Hematopoietic multipotent progenitor cell treated with erythropoietin and hydrocortisone succinate and interleukin-3 and kit ligand, for 4 days (in vitro differentiated cells): ENCODE measurements around the gene TMEM181.
"Not testable (repeated sequence)": the region's sequence is repeated elsewhere in the genome, so short reads cannot be mapped to it uniquely, and the experiment has no call there.

ENCODE experiments used
- DNase-seq: peaks from one replicate; pipeline ENCODE4 v3.0.0-alpha.2; 2015

Gene TMEM181, protein sequence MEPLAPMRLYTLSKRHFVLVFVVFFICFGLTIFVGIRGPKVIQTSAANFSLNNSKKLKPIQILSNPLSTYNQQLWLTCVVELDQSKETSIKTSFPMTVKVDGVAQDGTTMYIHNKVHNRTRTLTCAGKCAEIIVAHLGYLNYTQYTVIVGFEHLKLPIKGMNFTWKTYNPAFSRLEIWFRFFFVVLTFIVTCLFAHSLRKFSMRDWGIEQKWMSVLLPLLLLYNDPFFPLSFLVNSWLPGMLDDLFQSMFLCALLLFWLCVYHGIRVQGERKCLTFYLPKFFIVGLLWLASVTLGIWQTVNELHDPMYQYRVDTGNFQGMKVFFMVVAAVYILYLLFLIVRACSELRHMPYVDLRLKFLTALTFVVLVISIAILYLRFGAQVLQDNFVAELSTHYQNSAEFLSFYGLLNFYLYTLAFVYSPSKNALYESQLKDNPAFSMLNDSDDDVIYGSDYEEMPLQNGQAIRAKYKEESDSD

DNA sequence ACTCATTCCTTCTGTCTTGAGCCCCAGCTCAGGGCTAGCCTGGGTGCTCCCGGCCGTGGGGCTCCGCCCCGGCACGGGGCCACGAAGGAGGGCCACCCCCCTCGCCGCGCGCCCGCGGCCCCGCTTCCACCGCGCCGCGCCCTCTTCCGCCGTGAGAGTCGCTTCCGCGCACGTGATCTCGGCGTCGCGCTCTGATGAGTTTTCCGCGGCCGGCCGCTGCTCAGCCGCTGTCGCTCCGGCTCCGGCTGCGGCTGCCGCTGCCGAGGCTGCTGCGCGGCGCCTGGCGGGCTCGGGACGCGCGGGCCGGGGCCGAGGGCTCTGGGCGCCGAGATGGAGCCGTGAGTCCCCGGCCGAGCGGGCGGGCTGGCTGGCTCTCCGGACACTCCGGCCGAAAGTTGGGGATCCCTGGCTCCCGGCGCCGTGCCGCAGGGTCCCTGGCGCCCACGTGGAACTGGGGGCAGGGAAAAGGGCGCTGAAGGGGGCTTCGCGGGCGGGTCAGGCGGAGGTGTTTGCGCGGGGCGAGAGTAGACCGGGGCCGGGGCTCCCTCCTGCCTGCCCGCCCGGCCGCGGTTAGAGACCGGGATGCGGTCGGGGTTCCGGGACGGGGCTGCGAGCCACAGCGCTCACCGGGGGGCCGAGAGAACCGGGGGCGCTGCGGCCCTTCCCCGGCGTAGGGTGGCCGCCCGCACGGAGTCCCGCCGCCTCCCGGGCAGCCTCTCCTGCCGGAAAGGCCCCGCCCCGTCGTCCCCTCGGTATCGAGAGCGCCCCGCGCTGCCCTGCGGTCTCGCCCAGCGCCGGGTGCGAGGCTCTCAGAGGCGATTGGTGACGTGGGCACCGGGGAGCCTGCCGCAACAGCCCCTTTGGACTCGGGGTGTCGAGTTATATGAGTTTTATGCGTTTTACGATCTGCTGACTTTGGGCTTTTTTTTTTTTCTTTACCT lies at the start of gene TMEM181:
Gene TMEM181, plus strand, starts transcription at position 197 of the 941 bp plus-strand sequence. Its CDS starts 134 bp downstream, at position 331.
- DNase-seq = peak; percentile 95

DNA sequence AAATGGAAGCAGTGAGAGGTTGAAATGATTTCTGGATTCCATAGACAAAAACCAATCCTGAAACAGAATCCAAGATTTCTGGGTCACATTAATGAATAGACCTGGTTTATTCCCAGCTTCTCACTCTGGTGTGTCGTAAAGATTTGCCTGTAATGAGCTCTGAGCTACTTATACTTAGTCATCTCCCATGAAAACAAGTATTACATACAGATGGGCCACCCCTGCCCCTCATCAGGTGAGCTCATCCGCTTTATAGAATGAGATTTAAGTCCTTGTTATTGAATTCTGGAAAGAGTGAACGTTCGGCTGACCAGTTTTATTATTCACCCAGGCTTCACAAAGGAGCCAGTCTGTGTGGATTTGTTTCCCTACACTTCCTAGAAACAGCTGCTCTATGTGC lies 47.1 kb upstream of the TMEM181 start:
- no peak for DNase-seq

DNA sequence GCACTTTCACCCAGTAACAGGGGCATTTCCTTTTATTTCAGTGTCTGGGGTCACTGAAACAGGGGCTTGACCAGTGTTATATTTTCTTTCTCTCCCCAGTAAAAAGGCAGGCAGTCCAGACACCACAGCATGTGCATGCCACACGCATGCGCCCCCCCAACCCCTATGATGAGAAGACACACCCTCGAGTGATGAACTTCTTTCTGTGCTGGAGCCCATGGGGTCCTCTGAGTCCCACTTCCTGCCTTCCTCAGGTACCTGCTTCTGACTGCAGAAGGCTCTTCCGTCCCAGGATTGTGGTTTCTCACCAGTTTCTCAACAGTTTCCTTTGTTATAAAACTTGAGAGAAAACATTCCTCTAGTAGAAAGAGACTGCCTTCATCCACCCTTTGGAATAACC lies 45.7 kb upstream of the TMEM181 start:
- DNase-seq = no peak

DNA sequence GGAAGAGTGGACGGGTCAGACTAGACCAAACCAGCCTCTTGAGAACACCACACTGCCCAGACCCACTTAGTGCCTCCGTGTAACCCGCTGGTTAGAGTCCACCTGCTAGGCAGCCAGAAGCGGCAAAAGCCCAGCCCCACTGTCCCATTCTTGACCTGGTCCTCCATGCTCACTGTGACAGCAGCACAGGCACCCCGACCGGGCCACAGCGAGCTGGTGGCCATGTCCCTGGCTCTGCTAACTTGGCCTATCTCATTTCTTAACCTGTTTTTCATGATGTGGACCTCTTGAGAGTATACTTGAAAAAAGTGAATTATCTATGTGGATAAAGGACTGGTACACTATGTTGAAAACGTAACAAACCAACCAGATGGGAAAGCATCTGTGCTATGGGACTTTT lies 44.9 kb upstream of the TMEM181 start:
- no peak for DNase-seq

DNA sequence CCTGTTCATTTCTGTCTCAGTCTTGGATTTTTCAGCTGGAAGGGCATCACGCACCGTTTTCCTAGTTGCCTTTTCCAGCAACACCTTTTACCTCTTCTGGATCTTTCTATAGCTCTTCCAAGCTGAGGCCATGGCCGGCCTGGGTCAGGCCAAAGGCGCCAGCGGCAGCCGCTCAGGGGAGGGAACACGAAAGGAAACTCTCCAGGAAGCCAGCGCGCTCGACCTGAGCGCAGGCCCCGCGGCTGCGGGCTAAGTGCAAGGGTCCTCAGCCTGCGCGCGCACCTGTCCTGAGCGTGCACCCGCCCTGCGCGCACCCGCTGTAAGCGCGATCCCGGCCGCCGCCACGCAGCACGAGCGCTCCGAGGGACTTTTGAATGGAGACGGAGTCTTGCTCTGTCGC lies 43.8 kb upstream of the TMEM181 start:
- peak; percentile 33 for DNase-seq

DNA sequence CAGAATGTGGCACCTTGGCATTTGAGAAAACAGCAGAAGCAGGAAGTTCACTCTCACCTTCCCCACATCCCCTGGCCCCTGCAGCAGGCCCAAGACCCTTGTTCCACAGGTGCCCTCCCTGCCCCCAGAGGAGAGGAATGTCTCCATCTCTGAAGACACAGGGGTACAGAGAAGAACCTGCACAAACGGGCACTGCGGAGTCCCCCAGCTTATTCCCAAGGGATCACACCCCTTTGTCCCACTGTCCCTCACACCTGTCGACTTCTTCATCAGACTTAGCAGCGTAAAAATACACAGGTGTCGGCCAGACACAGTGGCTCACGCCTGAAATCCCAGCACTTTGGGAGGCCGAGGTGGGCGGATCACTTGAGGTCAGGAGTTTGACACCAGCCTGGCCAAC lies 42.9 kb upstream of the TMEM181 start:
- DNase-seq = no peak

DNA sequence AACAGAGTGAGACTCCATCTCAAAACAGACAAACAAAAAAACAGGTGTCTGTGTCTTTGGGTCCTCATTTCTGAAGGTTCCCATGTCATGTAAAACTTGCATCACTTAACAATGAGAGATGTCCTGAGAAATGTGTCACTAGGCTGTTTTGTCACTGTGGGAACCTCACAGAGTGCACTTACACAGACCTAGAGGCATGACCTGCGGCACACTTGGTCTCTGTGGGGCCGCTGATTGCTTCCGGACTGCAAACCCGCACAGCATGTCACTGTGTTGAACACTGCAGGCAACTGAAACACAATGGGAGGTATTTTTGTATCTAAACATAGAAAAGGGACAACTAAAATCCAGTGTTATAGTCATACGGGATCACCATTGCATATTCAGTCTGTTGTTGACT lies 42.3 kb upstream of the TMEM181 start:
- no peak for DNase-seq

DNA sequence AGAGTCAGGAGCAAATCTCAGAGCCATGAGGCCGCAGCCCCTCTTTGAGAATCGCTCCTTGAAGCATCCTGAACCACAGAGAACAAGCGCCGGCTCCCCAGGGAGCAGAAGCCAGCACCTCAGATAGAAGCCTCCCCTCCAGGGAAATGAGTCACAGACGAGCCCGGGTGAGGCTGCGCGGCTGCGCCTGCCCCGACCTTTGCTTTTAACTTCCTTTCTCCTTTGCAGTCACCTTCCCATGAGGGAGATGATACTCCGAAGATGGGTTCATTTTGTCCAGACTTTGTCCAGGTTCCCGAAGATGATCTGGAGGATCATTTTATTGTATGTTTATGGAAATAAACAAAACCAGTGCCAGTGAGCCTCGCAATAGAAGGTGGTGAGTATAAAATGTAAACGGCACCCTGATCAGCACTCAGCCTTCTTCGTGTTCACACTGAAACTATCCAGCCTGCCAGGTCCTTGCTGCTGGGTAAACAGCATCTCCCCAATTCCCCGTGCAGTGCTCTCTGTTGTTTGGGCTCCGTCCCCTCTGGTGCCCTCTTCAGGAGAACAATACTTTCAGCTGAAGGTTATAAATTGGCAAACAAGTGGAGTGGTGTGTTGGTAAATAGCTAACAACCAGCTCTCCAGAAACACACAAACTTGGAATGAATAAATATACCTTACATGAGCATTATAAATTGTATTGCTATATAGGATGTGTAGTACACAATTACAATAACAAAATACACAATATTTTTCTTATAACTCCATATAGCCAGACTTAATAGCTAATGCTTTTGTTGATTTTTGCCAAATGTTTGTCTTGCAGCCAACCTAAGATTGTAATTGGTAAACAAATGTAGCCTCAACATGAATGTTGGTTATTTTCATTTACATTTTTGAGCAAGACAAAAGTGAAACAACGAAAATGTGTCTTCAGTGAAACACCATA lies 41.4 kb upstream of the TMEM181 start:
- DNase-seq = peak; percentile 86

DNA sequence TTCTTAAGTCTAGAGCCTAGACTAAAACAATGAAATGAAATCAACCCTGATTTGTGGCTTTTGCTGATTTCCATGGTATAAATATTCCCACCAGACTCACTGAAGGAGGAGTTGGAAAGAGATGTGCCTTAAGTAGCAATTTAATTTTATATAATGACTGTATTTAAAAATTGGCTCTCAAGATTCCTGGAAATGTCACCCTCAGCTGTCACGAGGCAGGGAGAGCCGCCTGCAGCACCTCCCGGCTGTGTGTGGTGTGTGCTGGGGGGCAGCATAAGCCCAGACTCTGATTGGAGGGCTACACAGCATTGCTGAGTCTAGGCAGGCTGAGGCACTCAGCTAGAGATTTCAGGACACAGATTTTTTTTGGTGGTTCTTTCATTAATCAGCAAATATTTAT lies 40.6 kb upstream of the TMEM181 start:
- no peak for DNase-seq

DNA sequence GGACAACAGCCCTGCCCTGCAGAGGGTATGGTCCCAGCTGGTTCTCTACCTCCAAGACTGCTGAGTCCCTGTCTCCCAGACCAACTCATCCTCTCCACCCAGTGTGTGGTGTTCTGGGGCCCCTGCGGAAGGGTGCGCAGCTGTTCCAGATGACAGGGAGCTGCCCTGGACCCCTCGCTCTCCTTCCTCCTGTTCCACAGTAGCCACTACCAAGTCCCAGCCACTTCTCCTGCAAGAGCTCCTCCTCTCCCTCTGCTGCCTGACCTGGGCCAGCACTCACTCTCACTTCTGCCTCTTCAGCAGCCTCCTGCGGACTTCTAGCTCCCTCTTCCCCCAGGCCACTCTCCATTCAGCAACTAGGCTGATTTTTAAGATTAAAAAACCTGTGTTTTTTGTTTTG lies 40.1 kb upstream of the TMEM181 start:
- DNase-seq = no peak

DNA sequence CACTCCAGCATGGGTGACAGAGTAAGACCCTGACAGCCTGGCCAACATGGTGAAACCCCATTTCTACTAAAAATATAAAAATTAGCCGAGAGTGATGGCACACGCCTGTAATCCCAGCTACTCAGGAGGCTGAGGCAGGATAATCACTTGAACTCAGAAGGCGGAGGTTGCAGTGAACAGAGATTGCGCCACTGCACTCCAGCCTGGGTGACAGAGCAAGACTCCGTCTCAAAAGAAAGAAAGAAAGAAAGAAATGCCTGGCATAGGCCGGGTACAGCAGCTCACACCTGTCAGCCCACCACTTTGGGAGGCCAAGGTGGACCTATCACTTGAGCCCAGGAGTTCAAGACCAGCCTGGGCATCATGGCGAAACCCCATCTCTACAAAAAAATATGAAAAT lies 38.9 kb upstream of the TMEM181 start:
- DNase-seq = not testable (repeated sequence)

DNA sequence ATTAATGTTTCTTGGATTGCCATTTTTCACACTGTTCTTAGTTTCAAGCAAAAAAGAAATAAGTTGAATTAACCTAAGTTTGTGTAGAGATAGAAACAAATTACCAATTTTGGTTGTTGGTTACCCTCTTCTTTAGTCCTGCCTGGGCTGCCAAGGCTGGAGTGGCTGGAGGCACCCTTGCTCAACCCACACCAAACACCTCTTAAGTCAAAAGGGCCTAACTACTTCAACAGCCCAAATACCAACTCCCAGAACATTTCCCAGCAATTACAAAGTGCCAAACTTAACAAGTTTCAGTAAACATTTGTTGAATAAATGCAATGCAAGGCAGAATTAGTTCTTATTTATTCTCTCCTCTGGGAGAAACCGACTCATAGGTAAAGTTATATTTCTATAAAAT lies 38.1 kb upstream of the TMEM181 start:
- DNase-seq = no peak

DNA sequence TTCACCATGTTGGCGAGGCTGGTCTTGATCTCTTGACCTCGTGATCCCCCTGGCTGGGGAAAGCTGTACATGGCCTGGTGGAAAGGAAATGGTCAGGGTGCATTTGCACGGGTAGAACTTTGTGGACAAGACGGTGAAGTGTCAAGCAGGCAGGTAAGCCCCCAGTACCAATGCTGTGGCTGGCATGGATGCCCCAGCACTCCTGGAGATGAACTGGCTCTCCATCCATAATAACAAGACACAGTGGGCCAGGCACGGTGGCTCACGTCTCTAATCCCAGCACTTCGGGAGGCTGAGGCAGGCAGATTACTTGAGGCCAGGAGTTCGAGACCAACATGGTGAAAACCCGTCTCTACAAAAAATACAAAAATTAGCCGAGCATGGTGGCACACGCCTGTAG lies 37.3 kb upstream of the TMEM181 start:
- DNase-seq = no peak

DNA sequence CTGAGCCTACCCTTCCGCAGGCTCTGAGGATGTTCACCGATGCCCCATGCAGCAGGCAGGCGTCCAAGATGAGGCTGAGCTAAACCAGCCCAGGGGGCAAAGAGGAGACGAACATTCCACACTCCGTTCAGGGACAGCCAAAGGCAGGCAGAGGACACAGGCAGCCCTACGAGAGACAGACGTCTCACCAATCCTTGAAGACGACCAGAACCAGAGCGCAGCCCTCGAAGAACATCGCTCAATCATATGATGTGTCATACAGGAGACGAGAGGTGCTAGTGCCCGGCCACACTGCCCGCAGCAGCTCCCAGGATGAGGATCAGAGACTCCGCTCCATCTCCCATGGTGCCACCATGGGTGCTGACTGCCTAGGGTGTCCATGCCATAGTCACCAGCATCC lies 35.6 kb upstream of the TMEM181 start:
- no peak for DNase-seq

DNA sequence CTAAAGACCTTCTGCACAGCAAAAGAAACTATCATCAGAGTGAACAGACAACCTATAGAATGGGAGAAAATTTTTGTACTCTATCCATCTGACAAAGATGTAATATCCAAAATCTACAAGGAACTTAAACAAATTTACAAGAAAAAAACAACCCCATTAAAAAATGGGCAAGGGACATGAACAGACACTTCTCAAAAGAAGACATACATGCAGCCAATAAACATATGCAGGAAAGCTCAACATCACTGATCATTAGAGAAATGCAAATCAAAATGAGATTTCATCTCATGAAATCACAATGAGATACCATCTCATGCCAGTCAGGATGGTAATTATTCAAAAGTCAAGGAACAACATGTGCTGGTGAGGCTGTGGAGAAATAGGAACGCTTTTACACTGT lies 32.0 kb upstream of the TMEM181 start:
- not testable (repeated sequence) for DNase-seq

DNA sequence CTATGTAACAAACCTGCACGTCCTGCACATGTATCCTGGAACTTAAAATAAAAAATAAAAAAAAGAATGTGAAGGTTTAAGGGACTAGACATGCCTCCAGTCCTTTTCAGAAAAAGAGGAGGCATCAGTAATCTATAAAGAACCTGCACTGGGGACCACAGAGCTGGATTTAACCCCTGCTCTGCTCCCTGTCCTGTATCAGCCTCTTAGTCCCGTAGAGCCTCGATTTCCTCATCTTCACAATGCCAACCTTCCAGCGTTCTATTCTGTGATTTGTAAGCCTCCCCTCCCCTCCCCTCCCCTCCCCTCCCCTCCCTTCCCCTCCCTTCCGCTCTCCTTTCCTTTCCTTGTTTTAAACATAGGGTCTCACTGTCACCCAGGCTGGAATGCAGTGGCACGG lies 31.1 kb upstream of the TMEM181 start:
- no peak for DNase-seq

DNA sequence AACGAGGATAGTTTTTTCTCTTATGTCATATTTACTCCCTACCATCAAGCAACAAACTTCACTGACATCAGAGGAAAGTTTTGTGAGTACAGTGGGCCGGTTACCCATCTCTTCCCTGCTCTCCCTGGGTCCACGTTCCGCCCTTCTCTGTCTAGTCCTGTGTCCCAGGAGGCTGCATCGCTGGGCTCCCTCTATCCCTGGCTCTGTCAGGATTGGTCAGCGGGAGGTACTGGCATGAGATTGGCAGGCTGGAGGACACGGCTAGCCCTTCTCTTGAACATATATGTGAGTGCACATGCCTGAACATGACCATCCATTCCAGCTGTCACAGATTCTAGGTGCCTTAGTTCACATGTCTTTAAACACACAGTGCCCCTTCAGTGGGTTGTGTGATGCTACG lies 30.3 kb upstream of the TMEM181 start:
- no peak for DNase-seq

DNA sequence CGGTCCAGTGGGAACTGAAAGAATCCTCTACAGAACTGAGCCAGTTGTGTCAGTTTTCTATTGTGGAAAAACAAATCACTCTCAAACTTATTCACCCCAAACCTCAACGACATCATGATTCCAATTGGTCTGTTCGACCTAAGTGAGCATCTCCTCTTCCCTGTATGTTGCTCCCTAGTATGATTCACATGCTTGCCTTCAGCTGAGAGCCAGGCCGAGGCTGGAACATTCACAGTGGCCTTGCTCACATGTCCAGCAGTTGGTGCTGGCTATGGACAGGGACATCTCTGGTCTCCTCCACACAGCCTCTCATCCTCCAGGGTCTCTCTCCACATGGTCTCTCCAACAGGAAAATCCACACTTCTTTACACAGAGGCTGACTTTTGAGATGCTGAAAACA lies 28.3 kb upstream of the TMEM181 start:
- no peak for DNase-seq

DNA sequence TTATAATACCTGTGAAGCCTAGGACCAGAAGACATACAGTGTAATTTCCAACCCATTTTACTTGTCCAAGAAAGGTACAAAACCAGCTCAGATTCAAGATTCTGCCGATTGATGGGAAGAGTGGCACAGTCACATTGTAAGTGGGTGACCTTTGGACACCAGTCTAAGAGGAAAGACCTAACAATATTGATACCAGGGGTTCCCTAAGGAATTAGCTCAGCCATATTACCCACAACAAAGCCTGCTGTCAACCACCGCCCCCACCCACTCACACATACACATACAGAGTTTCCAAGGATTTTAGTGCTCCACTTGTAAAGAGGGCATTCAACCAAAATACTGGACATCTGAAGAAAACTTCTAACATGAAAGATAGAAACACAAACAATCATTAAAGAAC lies 27.9 kb upstream of the TMEM181 start:
- no peak for DNase-seq

DNA sequence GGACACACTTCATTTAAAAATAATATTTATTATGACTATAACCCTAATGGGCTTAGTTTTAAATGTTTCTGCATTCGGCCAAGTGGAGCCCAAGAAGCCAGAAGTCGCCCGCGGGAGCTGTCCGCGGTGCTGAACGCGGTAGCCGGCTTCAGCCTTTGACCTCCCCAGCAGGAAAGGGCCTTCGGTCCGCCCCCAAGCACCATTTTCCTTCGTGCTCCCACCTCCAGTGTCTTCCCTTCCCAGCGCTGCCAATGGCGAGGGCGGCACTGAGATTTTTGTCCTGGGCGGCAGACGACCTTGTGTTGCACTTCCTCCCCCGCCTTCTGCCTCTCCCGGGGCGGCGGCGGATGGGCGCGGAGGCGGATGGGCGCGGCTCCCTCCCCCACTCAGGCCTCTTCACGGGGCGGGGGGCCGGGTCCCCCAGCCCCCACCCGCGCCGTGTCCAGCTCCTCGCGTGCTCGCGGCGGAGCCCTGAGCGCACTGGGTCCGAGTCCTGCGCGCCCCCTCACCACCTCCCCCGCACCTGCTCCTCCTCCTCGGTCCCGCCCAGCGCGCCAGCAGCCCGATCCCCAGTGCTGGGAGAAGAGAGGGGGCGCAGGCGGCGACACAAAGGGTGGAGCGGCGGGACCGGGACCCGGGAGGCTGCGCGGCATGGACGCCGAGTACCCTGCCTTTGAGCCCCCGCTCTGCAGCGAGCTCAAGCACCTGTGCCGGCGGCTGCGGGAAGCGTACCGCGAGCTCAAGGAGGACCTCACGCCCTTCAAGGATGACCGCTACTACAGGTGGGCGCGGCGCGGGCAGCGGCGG lies 23.6 kb upstream of the TMEM181 start:
- DNase-seq = peak; percentile 89

DNA sequence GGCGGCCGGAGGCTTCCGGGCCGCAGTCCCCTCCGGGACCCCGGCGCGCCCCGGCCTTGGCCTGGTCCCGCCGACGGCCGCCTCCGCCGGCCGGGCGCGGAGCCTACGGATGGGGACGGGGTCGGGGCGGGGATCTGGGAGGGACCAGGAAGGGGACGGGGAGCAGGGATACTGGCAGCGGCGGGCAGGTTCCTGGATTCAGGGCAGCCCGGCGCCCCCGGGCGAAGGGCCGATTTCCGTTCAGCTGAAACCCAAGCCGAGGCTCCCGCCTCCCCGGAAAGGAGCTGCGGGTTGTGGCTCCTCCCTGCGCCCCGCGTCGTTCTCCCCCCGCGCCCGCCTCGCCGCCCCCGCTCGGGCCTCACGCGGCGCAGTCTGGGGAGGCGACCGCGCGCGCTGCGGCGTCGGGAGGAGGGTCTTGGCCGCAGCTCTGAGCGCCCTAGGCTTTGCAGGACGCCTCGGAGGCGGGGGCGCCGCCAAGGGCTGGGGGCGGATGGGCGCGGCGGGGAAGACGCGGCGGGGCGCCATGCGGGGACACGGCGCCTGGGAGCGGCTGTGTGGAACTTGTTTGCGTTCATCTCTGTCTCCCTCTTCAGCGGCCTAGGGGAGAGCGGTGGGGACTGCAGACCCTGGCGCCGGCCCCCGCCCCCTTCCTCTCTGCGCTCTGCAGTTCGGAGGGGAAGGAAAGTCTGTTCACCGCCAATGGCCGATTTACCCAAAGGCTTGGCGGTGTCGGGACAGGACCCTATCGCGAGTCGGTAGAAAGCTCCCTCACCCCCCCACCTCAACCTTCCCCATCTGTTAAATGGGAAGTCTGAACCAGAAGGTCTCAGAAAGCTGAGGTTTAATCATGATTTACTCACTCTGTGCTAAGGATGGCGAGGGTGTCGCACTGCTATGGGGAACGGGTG lies 22.7 kb upstream of the TMEM181 start:
- no peak for DNase-seq
